HG02885 (cell line): ENCODE measurements around the gene ETS1.
A peak's percentile ranks its signal among the peaks of the same experiment; 100 is the strongest.

Source experiments
- ATAC-seq: cut with Tn5 transposase; IDR thresholded peaks from one replicate; pipeline ENCODE4 v1.9.1; 2021; ENCODE audit warnings: mild to moderate bottlenecking; ENCODE audit not compliant: unreplicated experiment, poor library complexity

The ETS1 gene

GRCh38 chr11:128596250-128596649 is 8.9 kb upstream of the ETS1 start:
- no peak for ATAC-seq

DNA sequence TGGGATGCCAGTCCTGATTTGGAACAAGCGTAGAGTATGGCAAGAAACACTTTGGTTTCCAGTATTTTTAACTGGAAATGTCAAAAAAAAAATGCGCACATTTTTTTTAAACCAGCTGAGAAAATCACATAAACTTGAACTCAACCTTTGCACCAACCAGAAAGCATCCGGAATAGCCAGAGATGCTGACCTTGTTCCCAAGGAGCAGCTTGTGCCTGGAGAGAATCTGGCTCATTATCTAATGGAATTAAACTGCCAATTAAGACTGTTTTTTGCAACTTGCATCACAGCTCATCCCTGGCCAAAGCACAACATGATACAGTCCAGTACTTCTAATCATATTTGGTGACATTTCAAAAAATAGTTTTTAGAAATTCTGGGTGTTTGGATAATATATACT is 8.4 kb upstream of the ETS1 start:
- ATAC-seq: no peak

GRCh38 chr11:128595221-128595620 is 7.9 kb upstream of the ETS1 start:
- ATAC-seq: no peak

GRCh38 chr11:128594226-128594625 is 6.9 kb upstream of the ETS1 start:
- ATAC-seq: no peak

DNA sequence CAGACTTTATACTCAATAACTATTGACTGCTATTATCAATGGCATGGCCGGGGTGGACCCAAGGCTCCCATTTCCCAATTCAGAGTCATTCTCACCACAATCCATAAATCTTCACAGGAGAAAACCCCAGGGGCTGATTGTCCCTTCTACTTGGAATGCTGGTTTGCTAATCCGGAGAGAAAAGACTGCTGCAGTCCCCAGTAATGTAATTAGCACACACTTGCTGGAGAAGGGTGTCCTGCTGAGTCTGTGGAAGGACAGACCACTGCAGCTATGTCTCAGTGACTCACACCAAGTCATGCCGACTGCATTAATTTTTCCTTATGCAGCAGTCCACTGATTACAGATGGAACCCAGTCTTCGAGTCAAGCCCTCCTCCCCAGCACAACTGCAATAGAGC is 5.9 kb upstream of the ETS1 start:
- no peak for ATAC-seq

GRCh38 chr11:128592454-128592853 is 5.1 kb upstream of the ETS1 start:
- no peak for ATAC-seq

DNA sequence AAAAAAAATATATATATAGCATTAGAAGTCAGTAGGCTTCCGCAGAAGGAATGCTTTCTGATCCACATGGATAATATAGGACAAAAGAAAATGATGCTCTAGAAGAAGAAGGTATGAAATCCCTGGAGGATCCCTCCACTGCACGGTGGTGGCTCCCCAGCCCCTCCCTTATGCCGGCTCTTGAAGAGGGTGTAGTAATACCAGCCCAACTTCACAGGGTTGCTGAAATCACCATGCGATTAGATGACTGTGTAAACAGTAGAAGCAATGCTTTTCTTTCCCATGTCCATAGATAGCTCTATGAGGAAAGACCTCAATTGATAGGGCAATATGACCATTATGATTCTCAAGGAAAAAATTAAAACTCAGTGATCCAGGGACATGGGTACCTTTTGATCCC is 3.2 kb upstream of the ETS1 start:
- no peak for ATAC-seq

GRCh38 chr11:128589998-128590397 is 2.6 kb upstream of the ETS1 start:
- ATAC-seq: no peak

DNA sequence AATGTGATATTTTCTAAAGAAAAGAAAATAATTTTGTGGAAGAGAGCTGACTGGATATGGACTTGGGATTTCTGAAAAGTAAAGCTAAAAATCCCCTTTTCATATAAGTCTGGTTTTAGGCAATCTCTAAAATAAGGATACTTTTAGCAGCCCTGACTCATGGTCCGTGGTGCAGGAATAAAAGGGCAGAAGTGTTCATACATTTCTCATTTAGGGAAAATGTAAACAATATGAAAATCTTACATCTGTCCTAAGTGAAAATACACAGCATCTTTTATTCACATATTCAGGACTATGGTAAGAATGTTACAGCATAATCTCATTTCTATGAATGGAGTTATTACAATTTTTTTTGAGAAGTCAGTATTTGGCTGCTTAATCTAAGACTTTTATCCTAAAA is 735 bp upstream of the ETS1 start:
- ATAC-seq: no peak

GRCh38 chr11:128586689-128587088 is 669 bp downstream of the ETS1 start:
- ATAC-seq: no peak

DNA sequence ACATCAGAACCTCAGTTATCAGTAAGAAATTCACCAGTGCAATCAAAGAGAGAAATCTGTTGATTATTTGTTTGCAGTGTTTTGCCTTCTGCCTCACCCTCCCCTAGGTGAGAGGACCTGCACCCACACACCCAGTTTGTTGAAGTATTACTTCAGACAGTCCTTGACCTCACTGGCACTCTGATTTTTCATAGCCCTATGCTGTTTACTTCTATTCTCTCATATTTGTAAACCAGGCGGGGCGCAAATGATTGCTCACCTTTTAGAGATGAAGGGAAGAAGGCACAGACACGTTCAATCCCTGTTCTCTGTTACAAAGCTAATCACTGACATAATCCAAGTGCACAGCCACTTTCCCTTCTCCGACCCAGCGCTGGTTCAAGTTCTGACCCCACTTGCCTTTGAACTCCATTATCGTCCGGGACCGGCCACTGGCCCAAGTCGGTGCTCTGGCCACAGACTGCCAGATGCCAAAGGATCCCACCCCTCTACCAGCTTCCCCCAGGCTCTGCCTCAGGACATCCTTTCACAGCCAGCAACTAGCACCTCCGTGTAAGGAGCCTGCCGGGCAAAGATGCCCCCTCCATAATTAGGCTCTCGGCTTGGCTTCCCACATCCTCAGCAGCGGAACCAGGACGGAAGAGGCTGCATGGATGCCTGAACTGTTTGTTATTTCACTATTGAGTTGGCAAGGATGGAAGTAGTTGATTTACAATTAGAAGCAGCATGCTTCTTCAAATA is 1.7 kb downstream of the ETS1 start:
- no peak for ATAC-seq

DNA sequence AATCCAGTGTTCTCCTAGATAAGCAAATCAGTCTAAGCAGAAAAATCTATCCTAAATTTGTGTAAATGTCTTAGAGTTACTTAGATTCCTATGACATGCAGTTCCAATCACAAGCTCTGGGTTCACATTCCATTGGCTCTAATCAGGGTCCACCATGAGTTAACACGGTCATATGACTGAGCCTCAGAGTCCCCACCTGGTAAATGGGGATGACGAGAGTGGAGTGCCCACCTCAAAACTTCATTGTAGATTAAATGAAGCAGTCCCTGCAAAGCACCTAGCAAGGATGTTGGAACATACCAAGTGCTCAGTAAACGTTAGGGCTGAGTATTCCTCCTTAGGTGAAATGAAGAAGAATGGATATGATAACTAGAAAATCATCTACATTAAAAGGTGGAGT is 3.1 kb downstream of the ETS1 start:
- no peak for ATAC-seq

DNA sequence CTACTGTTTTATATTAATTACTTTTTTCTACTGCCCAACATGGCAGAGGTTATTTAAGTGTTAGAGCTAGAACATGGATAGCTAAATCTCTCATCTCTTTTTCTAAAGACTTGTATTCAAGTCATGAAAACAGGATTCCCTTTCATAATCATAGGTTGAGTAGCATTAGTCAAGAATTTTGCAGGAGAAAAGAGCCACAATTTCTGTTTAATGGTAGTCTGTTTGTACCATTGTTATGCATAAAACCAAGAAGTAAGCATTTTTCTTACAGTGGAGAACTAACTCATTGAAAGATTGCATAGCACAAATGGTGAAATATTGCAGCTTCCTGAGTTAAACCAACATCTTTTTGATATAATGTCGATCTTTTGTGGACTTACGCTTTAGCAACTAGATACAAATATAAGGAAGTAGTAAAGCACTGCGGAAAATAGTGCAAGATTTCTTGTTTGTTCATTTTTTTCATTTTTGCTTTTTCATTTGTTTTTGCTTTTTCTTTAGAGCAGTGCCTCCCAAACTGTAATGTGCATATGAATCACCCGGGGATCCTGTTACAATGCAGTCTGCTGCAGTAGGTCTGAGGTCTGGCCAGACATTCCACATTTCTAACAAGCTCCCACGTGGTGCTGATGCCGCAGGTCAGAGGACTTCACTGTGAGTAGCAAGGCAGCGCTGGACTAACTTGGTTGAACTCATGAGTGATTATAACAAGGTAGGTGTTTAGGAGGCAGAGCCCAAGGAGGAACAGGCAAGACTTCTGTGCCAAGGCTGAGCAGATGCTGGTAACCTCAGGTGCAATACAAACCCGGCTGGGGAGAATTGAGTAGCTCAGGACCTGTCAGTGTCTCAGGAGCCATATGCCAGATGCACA is 4.6 kb downstream of the ETS1 start:
- ATAC-seq: no peak

- no peak for ATAC-seq
Observed at GRCh38 chr11:128581561-128582272, 5.6 kb downstream of the ETS1 start.

- no peak for ATAC-seq
Observed at GRCh38 chr11:128580612-128581011, 6.7 kb downstream of the ETS1 start.

DNA sequence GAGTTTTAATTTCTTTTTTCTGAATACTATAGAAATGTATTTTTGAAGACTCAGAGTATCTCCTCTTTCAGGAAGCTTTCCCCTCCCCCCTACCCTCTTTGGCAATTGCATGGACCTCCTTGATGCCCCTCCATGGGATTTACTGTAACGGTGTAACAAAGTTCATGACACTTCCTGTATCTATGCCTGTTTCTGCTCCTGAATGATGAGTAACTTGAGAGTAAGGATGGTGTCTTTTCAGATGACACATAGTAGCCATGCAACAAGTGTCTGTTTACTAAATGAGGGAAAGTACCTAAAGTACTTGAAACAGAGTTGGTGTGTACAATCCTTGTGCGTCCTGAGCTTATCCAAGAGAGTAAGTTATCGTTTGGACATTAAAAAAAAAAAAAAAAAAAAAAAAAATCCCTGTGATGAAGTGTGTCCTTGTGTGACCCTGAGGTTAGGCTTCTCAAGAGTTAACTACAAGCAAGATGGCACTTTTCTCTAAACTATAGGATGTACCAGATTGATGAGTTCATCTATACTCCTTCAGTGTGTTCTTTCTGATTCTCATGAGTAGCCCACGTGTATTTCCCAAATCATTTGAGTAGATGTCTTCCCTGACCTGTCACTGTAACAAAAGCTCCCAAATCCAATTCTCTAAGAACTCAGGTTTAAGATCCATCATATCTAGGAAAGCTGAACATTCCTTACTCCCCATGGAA is 7.4 kb downstream of the ETS1 start:
- ATAC-seq: peak; percentile 80

DNA sequence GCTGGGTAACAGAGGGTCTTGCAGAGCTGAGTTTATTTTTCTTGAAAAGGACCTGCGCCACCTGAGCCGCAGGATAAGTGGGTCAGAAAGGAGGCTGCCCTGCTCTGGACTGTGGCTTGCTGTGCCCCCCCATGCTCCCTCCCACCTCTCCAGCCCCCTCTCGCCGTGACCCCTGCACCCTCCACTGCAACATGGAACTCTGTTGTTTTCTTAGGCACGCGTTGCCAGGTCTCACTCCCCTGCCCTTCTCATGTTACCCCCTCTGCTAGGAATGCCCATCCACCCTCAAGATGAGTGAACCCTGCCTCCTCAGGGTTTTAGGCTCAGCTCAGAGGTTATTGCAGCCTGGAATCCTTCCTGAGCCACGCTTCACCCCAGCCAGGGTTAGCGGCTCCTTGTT is 10.8 kb downstream of the ETS1 start:
- ATAC-seq: no peak

- ATAC-seq: no peak
Observed at GRCh38 chr11:128575961-128576350, 11.4 kb downstream of the ETS1 start.

DNA sequence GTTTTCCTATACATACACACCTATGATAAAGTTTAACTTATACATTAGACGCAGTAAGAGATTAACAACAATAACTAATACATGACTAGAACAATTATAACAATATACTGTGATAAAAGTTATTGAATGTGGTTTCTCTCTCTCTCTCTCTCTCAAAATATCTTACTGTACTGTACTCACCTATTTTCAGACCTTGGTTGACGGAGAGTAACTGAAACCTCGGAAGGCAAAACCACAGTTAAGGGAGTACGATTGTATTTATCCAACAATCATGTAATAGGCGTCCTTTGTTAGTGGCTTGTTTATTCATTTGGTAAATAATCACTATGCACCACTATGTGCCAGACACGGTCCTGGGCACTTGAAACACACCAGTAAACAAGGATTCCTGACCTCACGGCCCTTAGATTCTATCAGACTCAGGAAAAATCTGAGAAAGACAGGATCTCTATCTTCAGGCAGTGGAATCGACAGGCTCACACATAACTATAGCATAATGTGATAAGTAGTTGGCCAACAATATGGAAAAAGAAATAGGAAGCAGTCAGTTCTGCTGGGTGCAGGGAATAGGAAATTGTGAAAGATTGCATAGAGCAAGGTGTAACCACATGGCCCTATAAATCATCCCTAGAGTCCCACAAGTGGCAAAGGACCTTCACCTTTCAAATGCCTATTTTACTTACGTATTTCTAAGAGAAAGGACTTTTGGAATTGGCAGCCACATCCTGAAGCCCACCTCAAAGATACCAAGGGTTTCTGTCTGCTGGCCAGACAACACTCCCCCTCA is 12.0 kb downstream of the ETS1 start:
- no peak for ATAC-seq

- ATAC-seq: no peak
Observed at GRCh38 chr11:128574576-128575011, 12.8 kb downstream of the ETS1 start.
